Mucosa of stomach (tissue), 1 donor: ENCODE measurements around the gene CCDC152.

Experiments
- H3K27me3 ChIP-seq: one replicate; pipeline ENCODE4 v1.7.0; 2013; ENCODE audit warnings: mild to moderate bottlenecking, low read length; ENCODE audit not compliant: control insufficient read depth, insufficient read depth
- H3K36me3 ChIP-seq: one replicate; pipeline ENCODE4 v1.7.0; 2013; ENCODE audit warnings: low read length; ENCODE audit not compliant: control insufficient read depth, insufficient read depth
- H3K4me1 ChIP-seq: one replicate; pipeline ENCODE4 v1.7.0; 2013; ENCODE audit warnings: mild to moderate bottlenecking, low read length; ENCODE audit not compliant: control insufficient read depth, insufficient read depth
- H3K4me3 ChIP-seq: one replicate; pipeline ENCODE4 v1.7.0; 2013; ENCODE audit warnings: low read length
- H3K9ac ChIP-seq: one replicate; pipeline ENCODE4 v1.7.0; 2013; ENCODE audit warnings: mild to moderate bottlenecking, low read length, moderate library complexity
- H3K9me3 ChIP-seq: one replicate; pipeline ENCODE4 v1.7.0; 2013; ENCODE audit warnings: mild to moderate bottlenecking, low read length, moderate library complexity; ENCODE audit not compliant: control insufficient read depth
- donor health status: Pancreatic carcinoma.

The CCDC152 gene

GRCh38 chr5:42825422-42826148 is 69.0 kb downstream of the CCDC152 start:
- no peaks in the 10 kb centered on the region for H3K4me1 ChIP-seq
- H3K36me3 ChIP-seq = no peaks in the 10 kb centered on the region
- no peak overlapping the region for H3K9ac ChIP-seq
- H3K9me3 ChIP-seq = no peaks in the 10 kb centered on the region
- no peaks in the 10 kb centered on the region for H3K27me3 ChIP-seq
- H3K4me3 ChIP-seq = no peak overlapping the region

GRCh38 chr5:42826757-42827515 is 70.3 kb downstream of the CCDC152 start:
- Histone ChIP-seq H3K27me3 (no peaks in the 10 kb centered on the region), H3K4me3 (no peak overlapping the region), H3K36me3 (no peaks in the 10 kb centered on the region), H3K4me1 (no peaks in the 10 kb centered on the region), H3K9ac (no peak overlapping the region), H3K9me3 (no peaks in the 10 kb centered on the region)

GRCh38 chr5:42828671-42829070 is 72.1 kb downstream of the CCDC152 start:
- Histone ChIP-seq H3K27me3 (no peaks in the 10 kb centered on the region), H3K4me3 (no peak overlapping the region), H3K9ac (no peak overlapping the region), H3K4me1 (no peaks in the 10 kb centered on the region), H3K36me3 (no peaks in the 10 kb centered on the region), H3K9me3 (no peaks in the 10 kb centered on the region)

- no peaks in the 10 kb centered on the region for H3K9me3 ChIP-seq
- H3K4me1 ChIP-seq = no peaks in the 10 kb centered on the region
- H3K27me3 ChIP-seq = no peaks in the 10 kb centered on the region
- H3K4me3 ChIP-seq = no peak overlapping the region
- no peak overlapping the region for H3K9ac ChIP-seq
- H3K36me3 ChIP-seq = no peaks in the 10 kb centered on the region
Measured at GRCh38 chr5:42830924-42831323, 74.3 kb downstream of the CCDC152 start.

GRCh38 chr5:42832060-42832459 is 75.4 kb downstream of the CCDC152 start:
- H3K4me1 ChIP-seq = no peaks in the 10 kb centered on the region
- H3K9me3 ChIP-seq = no peaks in the 10 kb centered on the region
- no peak overlapping the region for H3K4me3 ChIP-seq
- no peak overlapping the region for H3K9ac ChIP-seq
- no peaks in the 10 kb centered on the region for H3K36me3 ChIP-seq
- no peaks in the 10 kb centered on the region for H3K27me3 ChIP-seq

- Histone ChIP-seq H3K9ac (no peak overlapping the region), H3K4me1 (no peaks in the 10 kb centered on the region), H3K27me3 (no peaks in the 10 kb centered on the region), H3K36me3 (no peaks in the 10 kb centered on the region), H3K9me3 (no peaks in the 10 kb centered on the region), H3K4me3 (no peak overlapping the region)
Measured at GRCh38 chr5:42836070-42836769, 79.6 kb downstream of the CCDC152 start.

- Histone ChIP-seq H3K9me3 (no peaks in the 10 kb centered on the region), H3K9ac (no peak overlapping the region), H3K4me3 (no peak overlapping the region), H3K36me3 (no peaks in the 10 kb centered on the region), H3K27me3 (no peaks in the 10 kb centered on the region), H3K4me1 (no peaks in the 10 kb centered on the region)
Measured at GRCh38 chr5:42837601-42838000, 81.0 kb downstream of the CCDC152 start.

- no peaks in the 10 kb centered on the region for H3K27me3 ChIP-seq
- H3K4me1 ChIP-seq = no peaks in the 10 kb centered on the region
Measured at GRCh38 chr5:42839196-42839595, 82.6 kb downstream of the CCDC152 start.

GRCh38 chr5:42840269-42840668 is 83.7 kb downstream of the CCDC152 start:
- H3K4me1 ChIP-seq = no peaks in the 10 kb centered on the region
- H3K4me3 ChIP-seq = no peak overlapping the region
- no peaks in the 10 kb centered on the region for H3K36me3 ChIP-seq
- H3K9me3 ChIP-seq = no peaks in the 10 kb centered on the region
- no peak overlapping the region for H3K9ac ChIP-seq
- H3K27me3 ChIP-seq = no peaks in the 10 kb centered on the region

More at GRCh38 chr5:42839196-42839595, 82.6 kb downstream of the CCDC152 start:
- Histone ChIP-seq H3K4me3 (no peak overlapping the region), H3K9me3 (no peaks in the 10 kb centered on the region), H3K36me3 (no peaks in the 10 kb centered on the region), H3K9ac (no peak overlapping the region)

GRCh38 chr5:42840842-42841567 is 84.4 kb downstream of the CCDC152 start:
- Histone ChIP-seq H3K9ac (no peak overlapping the region), H3K4me1 (no peaks in the 10 kb centered on the region), H3K4me3 (no peak overlapping the region), H3K27me3 (no peaks in the 10 kb centered on the region), H3K36me3 (no peaks in the 10 kb centered on the region), H3K9me3 (no peaks in the 10 kb centered on the region)

GRCh38 chr5:42842921-42843641 is 86.5 kb downstream of the CCDC152 start:
- Histone ChIP-seq H3K27me3 (no peaks in the 10 kb centered on the region), H3K9me3 (no peaks in the 10 kb centered on the region), H3K4me1 (no peaks in the 10 kb centered on the region), H3K4me3 (no peak overlapping the region), H3K36me3 (no peaks in the 10 kb centered on the region), H3K9ac (no peak overlapping the region)
